BE2C (cell line): Measurements from ENCODE around the gene TK2.
"Not testable (repeated sequence)": the region's sequence is repeated elsewhere in the genome, so short reads cannot be mapped to it uniquely, and the experiment has no call there.

ENCODE experiments used
- DNase-seq: peaks from one replicate; pipeline ENCODE4 v3.0.0-alpha.2; 2020
- H3K27me3 ChIP-seq: fragments of 250-450 bp; sonication (Bioruptor Pico); 2 replicates; pipeline ENCODE4 v1.5.1; 2020; ENCODE audit warnings: mild to moderate bottlenecking
- H3K36me3 ChIP-seq: fragments of 250-450 bp; sonication (Bioruptor Pico); 2 replicates; pipeline ENCODE4 v1.5.1; 2020; ENCODE audit warnings: mild to moderate bottlenecking
- H3K4me1 ChIP-seq: fragments of 250-450 bp; sonication (Bioruptor Pico); 2 replicates; pipeline ENCODE4 v1.5.1; 2020
- H3K4me3 ChIP-seq: 2 replicates; pipeline ENCODE4 v1.5.1; 2011; ENCODE audit warnings: low read depth, low read length
- H3K9me3 ChIP-seq: fragments of 250-450 bp; sonication (Bioruptor Pico); 2 replicates; pipeline ENCODE4 v1.5.1; 2020
- CTCF ChIP-seq: IDR thresholded peaks from 2 replicates; pipeline ENCODE4 v1.5.1; 2012; ENCODE audit warnings: mild to moderate bottlenecking, low read depth, low read length

TK2 gene

GRCh38 chr16:66568355-66568754 lies 18.4 kb upstream of the TK2 start:
- Histone ChIP-seq H3K4me1 (no peaks in the 10 kb centered on the region), H3K27me3 (no peaks in the 10 kb centered on the region), H3K9me3 (no peaks in the 10 kb centered on the region), H3K36me3 (peaks cover 7% of the 10 kb centered on the region; the same call in 1 of the 2 replicates), H3K4me3 (no peak overlapping the region)
- TF ChIP-seq CTCF: no peak
- DNase-seq: no peak

GRCh38 chr16:66567270-66567669 lies 17.3 kb upstream of the TK2 start:
- H3K36me3 ChIP-seq, H3K27me3 ChIP-seq, H3K9me3 ChIP-seq, H3K4me1 ChIP-seq, H3K4me3 ChIP-seq, DNase-seq: not testable (repeated sequence)

GRCh38 chr16:66566051-66566901 lies 16.4 kb upstream of the TK2 start, which contains the start of gene CMTM1:
CMTM1 (plus strand) TSS chr16:66566439; CDS start chr16:66566514, 75 bp downstream.
- no peak for TF ChIP-seq CTCF
- Histone ChIP-seq H3K4me3 (no peak within 1 kb of the TSS), H3K27me3 (no peaks in the 10 kb centered on the region), H3K9me3 (no peaks in the 10 kb centered on the region), H3K4me1 (no peaks in the 10 kb centered on the region), H3K36me3 (peaks cover 7% of the 10 kb centered on the region; the same call in 1 of the 2 replicates)
- DNase-seq: no peak

- Histone ChIP-seq H3K36me3 (peaks cover 10% of the 10 kb centered on the region; the same call in 1 of the 2 replicates), H3K4me3 (no peak overlapping the region), H3K4me1 (no peaks in the 10 kb centered on the region)
Measured at GRCh38 chr16:66563574-66564334, 13.8 kb upstream of the TK2 start.

GRCh38 chr16:66562986-66563385 lies 13.1 kb upstream of the TK2 start:
- Histone ChIP-seq H3K4me1 (no peaks in the 10 kb centered on the region), H3K9me3 (no peaks in the 10 kb centered on the region), H3K36me3 (peaks cover 10% of the 10 kb centered on the region; the same call in 1 of the 2 replicates), H3K4me3 (no peak overlapping the region), H3K27me3 (no peaks in the 10 kb centered on the region)
- TF ChIP-seq CTCF: no peak
- DNase-seq: no peak

More at GRCh38 chr16:66563574-66564334, 13.8 kb upstream of the TK2 start:
- Histone ChIP-seq H3K9me3 (no peaks in the 10 kb centered on the region), H3K27me3 (no peaks in the 10 kb centered on the region)
- DNase-seq: no peak
- no peak for TF ChIP-seq CTCF

- no peaks in the 10 kb centered on the region for H3K27me3 ChIP-seq
- peaks cover 6% of the 10 kb centered on the region; the same call in 1 of the 2 replicates for H3K36me3 ChIP-seq
- no peak for DNase-seq
- TF ChIP-seq CTCF: no peak
- no peaks in the 10 kb centered on the region for H3K9me3 ChIP-seq
- no peak overlapping the region for H3K4me3 ChIP-seq
- no peaks in the 10 kb centered on the region for H3K4me1 ChIP-seq
Measured at GRCh38 chr16:66562409-66562808, 12.5 kb upstream of the TK2 start.
